Measurements from ENCODE around the gene PDE8B.

Gene PDE8B

GRCh38 chr5:77282337-77283027 is 72.0 kb downstream of the PDE8B start:
- DNase-seq (ENCODE audit: low read depth in 4 of 4, low spot score in 1 of 4), result no peak

GRCh38 chr5:77285251-77285841 is 74.9 kb downstream of the PDE8B start:
- no peak for DNase-seq (ENCODE audit: low read depth in 4 of 4, low spot score in 1 of 4)

- no peak for DNase-seq (ENCODE audit: low read depth in 4 of 4, low spot score in 1 of 4)
These were observed 81.7 kb downstream of the PDE8B start for GRCh38 chr5:77292026-77292757.

- DNase-seq (ENCODE audit: low read depth in 4 of 4, low spot score in 1 of 4), result no peak
These were observed 83.7 kb downstream of the PDE8B start for GRCh38 chr5:77294185-77294584.

GRCh38 chr5:77295863-77296378 is 85.4 kb downstream of the PDE8B start:
- no peak for DNase-seq (ENCODE audit: low read depth in 4 of 4, low spot score in 1 of 4)

- DNase-seq (ENCODE audit: low read depth in 4 of 4, low spot score in 1 of 4), result no peak
These were observed 87.7 kb downstream of the PDE8B start for GRCh38 chr5:77298146-77298545.

GRCh38 chr5:77300451-77300850 is 90.0 kb downstream of the PDE8B start:
- DNase-seq (ENCODE audit: low read depth in 4 of 4, low spot score in 1 of 4), result no peak

- no peak for DNase-seq (ENCODE audit: low read depth in 4 of 4, low spot score in 1 of 4)
These were observed 91.0 kb downstream of the PDE8B start for GRCh38 chr5:77301447-77301883.

- DNase-seq (ENCODE audit: low read depth in 4 of 4, low spot score in 1 of 4), result no peak
These were observed 91.8 kb downstream of the PDE8B start for GRCh38 chr5:77302247-77302646.

- DNase-seq (ENCODE audit: low read depth in 4 of 4, low spot score in 1 of 4), result no peak
These were observed 92.2 kb downstream of the PDE8B start for GRCh38 chr5:77302653-77303052.

- DNase-seq (ENCODE audit: low read depth in 4 of 4, low spot score in 1 of 4), result no peak
These were observed 93.9 kb downstream of the PDE8B start for GRCh38 chr5:77304388-77304787.

- DNase-seq (ENCODE audit: low read depth in 4 of 4, low spot score in 1 of 4), result no peak
These were observed 94.9 kb downstream of the PDE8B start for GRCh38 chr5:77305222-77305846.

GRCh38 chr5:77305956-77306355 is 95.5 kb downstream of the PDE8B start:
- no peak for DNase-seq (ENCODE audit: low read depth in 4 of 4, low spot score in 1 of 4)

GRCh38 chr5:77306531-77306930 is 96.1 kb downstream of the PDE8B start:
- no peak for DNase-seq (ENCODE audit: low read depth in 4 of 4, low spot score in 1 of 4)

- no peak for DNase-seq (ENCODE audit: low read depth in 4 of 4, low spot score in 1 of 4)
These were observed 97.9 kb downstream of the PDE8B start for GRCh38 chr5:77308154-77308960.

- no peak for DNase-seq (ENCODE audit: low read depth in 4 of 4, low spot score in 1 of 4)
These were observed 98.7 kb downstream of the PDE8B start for GRCh38 chr5:77309140-77309539.

- DNase-seq (ENCODE audit: low read depth in 4 of 4, low spot score in 1 of 4), result no peak
These were observed 100.2 kb downstream of the PDE8B start for GRCh38 chr5:77310494-77311213.

- no peak for DNase-seq (ENCODE audit: low read depth in 4 of 4, low spot score in 1 of 4)
These were observed 100.7 kb downstream of the PDE8B start for GRCh38 chr5:77311214-77311571.

- DNase-seq (ENCODE audit: low read depth in 4 of 4, low spot score in 1 of 4), result no peak
These were observed 101.9 kb downstream of the PDE8B start for GRCh38 chr5:77312413-77312812.
